GM18505 (cell line): ENCODE data around the gene TNF.

Source experiments
- ATAC-seq: cut with Tn5 transposase; IDR thresholded peaks from one replicate; pipeline ENCODE4 v1.9.1; 2021; ENCODE audit not compliant: unreplicated experiment
- POLR2A ChIP-seq: IDR thresholded peaks from 4 replicates; pipeline ENCODE4 v1.6.1; 2011; ENCODE audit warnings: borderline replicate concordance; ENCODE audit not compliant: insufficient read depth, insufficient read length; ENCODE audit errors: extremely low read depth

TNF gene

GRCh38 chr6:31575335-31575901, at the start of gene TNF:
Gene TNF (plus strand): TSS chr6:31575565. CDS start chr6:31575742, 177 bp downstream.
- ATAC-seq = no peak
- TF ChIP-seq POLR2A = peak; percentile 100

- TF ChIP-seq POLR2A = no peak
- ATAC-seq = no peak
Observed at GRCh38 chr6:31525932-31526591, 49.3 kb upstream of the TNF start.

GRCh38 chr6:31528307-31528777, 47.0 kb upstream of the TNF start:
- TF ChIP-seq POLR2A = no peak
- ATAC-seq = no peak

GRCh38 chr6:31528821-31529328, 46.5 kb upstream of the TNF start, which contains the start of gene MCCD1:
Gene MCCD1 (plus strand): TSS chr6:31528962. CDS start chr6:31529015, 53 bp downstream.
- ATAC-seq = no peak
- TF ChIP-seq POLR2A = no peak

GRCh38 chr6:31529329-31530150, 45.8 kb upstream of the TNF start:
- TF ChIP-seq POLR2A = peak; percentile 35
- no peak for ATAC-seq

GRCh38 chr6:31530659-31531058, 44.7 kb upstream of the TNF start:
- no peak for TF ChIP-seq POLR2A

GRCh38 chr6:31531162-31531561, 44.2 kb upstream of the TNF start:
- TF ChIP-seq POLR2A = no peak
- no peak for ATAC-seq

More at GRCh38 chr6:31530659-31531058, 44.7 kb upstream of the TNF start:
- ATAC-seq = no peak

GRCh38 chr6:31531771-31532643, 43.4 kb upstream of the TNF start:
- peak; percentile 22 for TF ChIP-seq POLR2A
- no peak for ATAC-seq

- no peak for TF ChIP-seq POLR2A
- ATAC-seq = no peak
Observed at GRCh38 chr6:31532644-31533454, 42.5 kb upstream of the TNF start.

- no peak for ATAC-seq
- TF ChIP-seq POLR2A = no peak
Observed at GRCh38 chr6:31533455-31533841, 41.9 kb upstream of the TNF start.

- ATAC-seq = no peak
- no peak for TF ChIP-seq POLR2A
Observed at GRCh38 chr6:31534011-31534410, 41.4 kb upstream of the TNF start.
